ENCODE results near the gene RAD52. TPM values are rescaled to one million over a fixed set of nuclear protein-coding genes. Genes with fewer than 3 reads are reported as not detected.

RAD52 gene
- total RNA-seq, 1 donor from 2014 or later = 10.6 TPM

- DNase-seq (ENCODE audit: low spot score in 2 of 2) (no peak), FAIRE-seq (no peak)
Observed at GRCh38 chr12:916712-917445, 32.6 kb downstream of the RAD52 start.

- DNase-seq (ENCODE audit: low spot score in 2 of 2) = no peak
- FAIRE-seq = no peak
Observed at GRCh38 chr12:916240-916639, 33.3 kb downstream of the RAD52 start.

GRCh38 chr12:915090-915489 is 34.4 kb downstream of the RAD52 start:
- no peak for FAIRE-seq
- DNase-seq (ENCODE audit: low spot score in 2 of 2) = no peak

GRCh38 chr12:913919-914698 is 35.4 kb downstream of the RAD52 start:
- no peak for DNase-seq (ENCODE audit: low spot score in 2 of 2)
- no peak for FAIRE-seq

GRCh38 chr12:912466-913235 is 36.8 kb downstream of the RAD52 start:
- DNase-seq (ENCODE audit: low spot score in 2 of 2) (no peak), FAIRE-seq (no peak)

GRCh38 chr12:911191-911826 is 38.2 kb downstream of the RAD52 start:
- no peak for FAIRE-seq
- DNase-seq (ENCODE audit: low spot score in 2 of 2) = no peak

GRCh38 chr12:910416-910815 is 39.1 kb downstream of the RAD52 start:
- FAIRE-seq (no peak), DNase-seq (ENCODE audit: low spot score in 2 of 2) (no peak)

- DNase-seq (ENCODE audit: low spot score in 2 of 2) = no peak
- FAIRE-seq = no peak
Observed at GRCh38 chr12:909861-910260, 39.6 kb downstream of the RAD52 start.

- FAIRE-seq (no peak), DNase-seq (ENCODE audit: low spot score in 2 of 2) (no peak)
Observed at GRCh38 chr12:907413-908185, 41.9 kb downstream of the RAD52 start.

- DNase-seq (ENCODE audit: low spot score in 2 of 2) = no peak
- no peak for FAIRE-seq
Observed at GRCh38 chr12:906062-906585, 43.4 kb downstream of the RAD52 start.

GRCh38 chr12:905261-906031 is 44.0 kb downstream of the RAD52 start:
- FAIRE-seq (no peak), DNase-seq (ENCODE audit: low spot score in 2 of 2) (no peak)

GRCh38 chr12:904010-904414 is 45.5 kb downstream of the RAD52 start:
- FAIRE-seq = no peak
- no peak for DNase-seq (ENCODE audit: low spot score in 2 of 2)

GRCh38 chr12:903055-903454 is 46.4 kb downstream of the RAD52 start:
- FAIRE-seq (no peak), DNase-seq (ENCODE audit: low spot score in 2 of 2) (no peak)

- DNase-seq (ENCODE audit: low spot score in 2 of 2) = no peak
- FAIRE-seq = no peak
Observed at GRCh38 chr12:902581-902980, 46.9 kb downstream of the RAD52 start.

GRCh38 chr12:897386-897785 is 52.1 kb downstream of the RAD52 start:
- FAIRE-seq = no peak

GRCh38 chr12:896031-896430 is 53.5 kb downstream of the RAD52 start:
- DNase-seq (ENCODE audit: low spot score in 2 of 2) = no peak
- FAIRE-seq = no peak

More at GRCh38 chr12:897386-897785, 52.1 kb downstream of the RAD52 start:
- DNase-seq (ENCODE audit: low spot score in 2 of 2) = no peak

- DNase-seq (ENCODE audit: low spot score in 2 of 2) (no peak), FAIRE-seq (no peak)
Observed at GRCh38 chr12:894226-894625, 55.3 kb downstream of the RAD52 start.

- no peak for FAIRE-seq
- no peak for DNase-seq (ENCODE audit: low spot score in 2 of 2)
Observed at GRCh38 chr12:886206-886605, 63.3 kb downstream of the RAD52 start.

GRCh38 chr12:885701-886100 is 63.8 kb downstream of the RAD52 start:
- no peak for FAIRE-seq

More at GRCh38 chr12:885701-886100, 63.8 kb downstream of the RAD52 start:
- no peak for DNase-seq (ENCODE audit: low spot score in 2 of 2)
